PC-9 (cell line): ENCODE measurements around the gene ANKS1B. TPM values are rescaled to one million over a fixed set of nuclear protein-coding genes. Genes with fewer than 3 reads are reported as not detected.

Experiments used
- BruUV-seq: library from RNA; stranded (reverse); fragments of 400-500 nt; replicated peaks from 2 replicates; lab custom pipeline; 2021; lab: Mats Ljungman, UMichigan
- CTCF ChIA-PET: fragments of 300-600 bp; sonication (Branson Sonifier 250); formaldehyde crosslinking; loops from one replicate; lab custom pipeline; 2022; ENCODE audit warnings: antibody characterized with exemption; lab: Charles Lee
- POLR2A ChIA-PET: fragments of 300-600 bp; sonication (Branson Sonifier 250); formaldehyde crosslinking; loops from one replicate; lab custom pipeline; 2022; ENCODE audit warnings: antibody characterized with exemption; ENCODE audit not compliant: unreplicated experiment; lab: Charles Lee
- DNase-seq, 2 experiments: peaks; one replicate each; pipeline versions ENCODE4 v3.0.0 to v3.0.0-alpha.2; 2015 to 2022; ENCODE audit warnings: mixed read lengths in 1 of 2
- H2AFZ ChIP-seq: fragments of 200-600 bp; sonication (generic); 2 replicates; pipeline ENCODE4 v1.8.1; 2017; ENCODE audit warnings: antibody characterized with exemption
- H3F3A ChIP-seq: fragments of 200-600 bp; sonication (generic); 2 replicates; pipeline ENCODE4 v1.8.1; 2017; ENCODE audit warnings: antibody characterized with exemption, mild to moderate bottlenecking, low read depth; ENCODE audit not compliant: insufficient read depth
- H3K27ac ChIP-seq: fragments of 200-600 bp; sonication (generic); 2 replicates; pipeline ENCODE4 v1.6.1; 2016; ENCODE audit warnings: mixed run types
- H3K27me3 ChIP-seq: fragments of 200-600 bp; sonication (generic); 2 replicates; pipeline ENCODE4 v1.6.1; 2016; ENCODE audit warnings: low read depth, mixed run types; ENCODE audit not compliant: insufficient read depth
- H3K36me3 ChIP-seq: fragments of 200-600 bp; sonication (generic); 2 replicates; pipeline ENCODE4 v1.6.1; 2016; ENCODE audit warnings: low read depth, mixed run types
- H3K4me1 ChIP-seq: fragments of 200-600 bp; sonication (generic); replicated peaks from 2 replicates; pipeline ENCODE4 v1.6.1; 2016; ENCODE audit warnings: mixed run types; ENCODE audit not compliant: insufficient read depth
- H3K4me2 ChIP-seq: fragments of 200-600 bp; sonication (generic); 2 replicates; pipeline ENCODE4 v1.6.1; 2017; ENCODE audit warnings: mixed run types
- H3K4me3 ChIP-seq: fragments of 200-600 bp; sonication (generic); 2 replicates; pipeline ENCODE4 v1.6.1; 2016; ENCODE audit warnings: mixed run types
- H3K79me2 ChIP-seq: fragments of 200-600 bp; sonication (generic); 2 replicates; pipeline ENCODE4 v1.6.1; 2017; ENCODE audit warnings: low read depth, mixed run types
- H3K9me2 ChIP-seq: fragments of 200-600 bp; sonication (generic); 2 replicates; pipeline ENCODE4 v1.8.1; 2017; ENCODE audit warnings: mild to moderate bottlenecking; ENCODE audit not compliant: insufficient read depth
- H3K9me3 ChIP-seq: fragments of 200-600 bp; sonication (generic); 2 replicates; pipeline ENCODE4 v1.8.1; 2016; ENCODE audit warnings: low read depth; ENCODE audit not compliant: insufficient read depth
- H4K20me1 ChIP-seq: fragments of 200-600 bp; sonication (generic); 2 replicates; pipeline ENCODE4 v1.8.1; 2017; ENCODE audit not compliant: insufficient read depth
- CTCF ChIP-seq: fragments of 200-600 bp; sonication (generic); conservative IDR thresholded peaks from 2 replicates; pipeline ENCODE4 v1.6.1; 2017; ENCODE audit warnings: mixed run types, antibody characterized with exemption, mild to moderate bottlenecking, moderate library complexity
- EZH2 ChIP-seq: fragments of 200-600 bp; sonication (generic); IDR thresholded peaks from 2 replicates; pipeline ENCODE4 v1.8.0; 2017; ENCODE audit warnings: antibody characterized with exemption, low read depth
- intact Hi-C: fragments of 100-400 bp; cut with micrococcal nuclease; formaldehyde crosslinking; loops from one replicate; pipeline ENCODE4 v1.10.0; 2022; ENCODE audit not compliant: unreplicated experiment
- total RNA-seq: library from RNA; stranded (reverse); gene quantifications from 2 replicates; pipeline ENCODE4 v1.2.3, GENCODE V29; 2021

The ANKS1B gene
- total RNA-seq, 1 experiment from 2014 or later: not detected

GRCh38 chr12:99002731-99003130 is 982.0 kb downstream of the ANKS1B start:
- Histone ChIP-seq H3F3A (no peaks in the 10 kb centered on the region), H3K4me2 (no peak overlapping the region), H3K36me3 (no peaks in the 10 kb centered on the region), H3K4me1 (no peaks in the 10 kb centered on the region), H3K27me3 (peaks cover 26% of the 10 kb centered on the region), H3K4me3 (no peak overlapping the region), H3K79me2 (no peaks in the 10 kb centered on the region), H3K27ac (no peak overlapping the region), H4K20me1 (no peaks in the 10 kb centered on the region), H2AFZ (no peak overlapping the region), H3K9me3 (no peaks in the 10 kb centered on the region), H3K9me2 (no peaks in the 10 kb centered on the region)
- POLR2A ChIA-PET: no interaction called here
- intact Hi-C loops: no loop called here
- BruUV-seq: no TSS peak
- DNase-seq: no peak
- no peak for TF ChIP-seq EZH2
- no peak for TF ChIP-seq CTCF
- CTCF ChIA-PET: interaction anchor here (0.6 kb wide), 1 partner anchor 595 kb away, joined by 3 read pairs; no protein-coding TSS in a partner anchor

- POLR2A ChIA-PET: no interaction called here
- no peak overlapping the region for H2AFZ ChIP-seq
- H3F3A ChIP-seq: no peaks in the 10 kb centered on the region
- H3K4me1 ChIP-seq: no peaks in the 10 kb centered on the region
- H3K9me2 ChIP-seq: no peaks in the 10 kb centered on the region
- H4K20me1 ChIP-seq: no peaks in the 10 kb centered on the region
- no peak for DNase-seq
- TF ChIP-seq EZH2: no peak
- no peak for TF ChIP-seq CTCF
- H3K4me2 ChIP-seq: no peak overlapping the region
- H3K27me3 ChIP-seq: peaks cover 26% of the 10 kb centered on the region
- CTCF ChIA-PET: no interaction called here
- intact Hi-C loops: no loop called here
- no peaks in the 10 kb centered on the region for H3K79me2 ChIP-seq
- no peaks in the 10 kb centered on the region for H3K36me3 ChIP-seq
- H3K9me3 ChIP-seq: no peaks in the 10 kb centered on the region
- no peak overlapping the region for H3K4me3 ChIP-seq
- no TSS peak for BruUV-seq
- no peak overlapping the region for H3K27ac ChIP-seq
These were observed 982.6 kb downstream of the ANKS1B start for GRCh38 chr12:99002156-99002555.

GRCh38 chr12:98999559-98999958 is 985.2 kb downstream of the ANKS1B start:
- no peaks in the 10 kb centered on the region for H3K36me3 ChIP-seq
- TF ChIP-seq CTCF (no peak), EZH2 (no peak)
- no peak overlapping the region for H3K4me2 ChIP-seq
- no peak for DNase-seq
- no peaks in the 10 kb centered on the region for H3K79me2 ChIP-seq
- no peak overlapping the region for H2AFZ ChIP-seq
- no peak overlapping the region for H3K27ac ChIP-seq
- BruUV-seq: no TSS peak
- ChIA-PET POLR2A (interaction anchor here (0.6 kb wide), 1 partner anchor 247 kb away, joined by 4 read pairs; no protein-coding TSS in a partner anchor), CTCF (no interaction called here)
- H3K27me3 ChIP-seq: peaks cover 26% of the 10 kb centered on the region
- no peaks in the 10 kb centered on the region for H3F3A ChIP-seq
- no peaks in the 10 kb centered on the region for H3K9me3 ChIP-seq
- intact Hi-C loops: loop anchor here (2.0 to 5.0 kb wide), 4 partner anchors 272 to 582 kb away; no protein-coding TSS in a partner anchor
- no peaks in the 10 kb centered on the region for H3K9me2 ChIP-seq
- no peaks in the 10 kb centered on the region for H3K4me1 ChIP-seq
- no peaks in the 10 kb centered on the region for H4K20me1 ChIP-seq
- H3K4me3 ChIP-seq: no peak overlapping the region
